HG03575 (cell line): Measurements from ENCODE around the gene AGFG2.
"Not testable (repeated sequence)": the region's sequence is repeated elsewhere in the genome, so short reads cannot be mapped to it uniquely, and the experiment has no call there.

Experiments
- ATAC-seq: cut with Tn5 transposase; IDR thresholded peaks from one replicate; pipeline ENCODE4 v1.9.1; 2021; ENCODE audit not compliant: unreplicated experiment, insufficient number of reproducible peaks, low FRiP score; ENCODE audit errors: extremely low read depth

The AGFG2 gene

GRCh38 chr7:100545360-100546128 is 6.5 kb downstream of the AGFG2 start:
- ATAC-seq: no peak

DNA sequence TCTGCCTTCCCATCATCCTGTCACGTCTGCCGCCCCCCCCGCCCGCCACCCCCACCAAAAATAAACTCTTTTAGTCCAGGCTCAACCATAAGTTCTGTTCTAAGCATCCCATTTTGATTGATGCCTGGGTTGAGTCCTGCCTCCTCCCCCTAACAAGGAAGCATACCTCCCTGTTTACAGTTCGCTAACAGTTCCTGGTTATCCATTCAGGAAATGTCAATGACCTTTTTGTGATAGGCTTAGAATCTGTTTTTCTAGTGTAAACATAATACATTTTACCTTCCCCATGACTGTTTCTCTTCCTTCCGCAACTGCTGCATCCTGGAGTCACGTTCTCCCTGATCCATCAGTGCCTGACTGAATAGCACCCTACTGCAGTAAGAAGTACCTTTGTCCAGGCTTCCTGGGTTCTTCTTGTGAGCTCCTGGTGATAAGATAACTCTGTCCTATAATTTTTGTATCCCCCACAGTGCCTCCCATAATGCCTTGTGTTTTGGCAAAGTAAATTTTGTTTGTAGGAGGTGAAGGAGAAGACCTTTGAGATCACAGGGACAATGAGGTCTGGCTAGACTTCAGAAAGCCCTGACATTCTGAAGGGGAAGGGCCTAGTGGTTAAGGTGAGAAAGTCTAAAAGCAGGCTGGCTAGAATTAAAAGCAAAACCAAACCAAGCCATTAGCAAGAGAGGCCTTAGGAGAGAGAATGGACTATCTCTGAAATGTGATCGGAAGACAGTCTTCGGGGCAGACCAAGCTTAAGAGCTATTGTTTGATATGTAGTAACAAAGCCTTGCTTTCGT is 7.3 kb downstream of the AGFG2 start:
- no peak for ATAC-seq

DNA sequence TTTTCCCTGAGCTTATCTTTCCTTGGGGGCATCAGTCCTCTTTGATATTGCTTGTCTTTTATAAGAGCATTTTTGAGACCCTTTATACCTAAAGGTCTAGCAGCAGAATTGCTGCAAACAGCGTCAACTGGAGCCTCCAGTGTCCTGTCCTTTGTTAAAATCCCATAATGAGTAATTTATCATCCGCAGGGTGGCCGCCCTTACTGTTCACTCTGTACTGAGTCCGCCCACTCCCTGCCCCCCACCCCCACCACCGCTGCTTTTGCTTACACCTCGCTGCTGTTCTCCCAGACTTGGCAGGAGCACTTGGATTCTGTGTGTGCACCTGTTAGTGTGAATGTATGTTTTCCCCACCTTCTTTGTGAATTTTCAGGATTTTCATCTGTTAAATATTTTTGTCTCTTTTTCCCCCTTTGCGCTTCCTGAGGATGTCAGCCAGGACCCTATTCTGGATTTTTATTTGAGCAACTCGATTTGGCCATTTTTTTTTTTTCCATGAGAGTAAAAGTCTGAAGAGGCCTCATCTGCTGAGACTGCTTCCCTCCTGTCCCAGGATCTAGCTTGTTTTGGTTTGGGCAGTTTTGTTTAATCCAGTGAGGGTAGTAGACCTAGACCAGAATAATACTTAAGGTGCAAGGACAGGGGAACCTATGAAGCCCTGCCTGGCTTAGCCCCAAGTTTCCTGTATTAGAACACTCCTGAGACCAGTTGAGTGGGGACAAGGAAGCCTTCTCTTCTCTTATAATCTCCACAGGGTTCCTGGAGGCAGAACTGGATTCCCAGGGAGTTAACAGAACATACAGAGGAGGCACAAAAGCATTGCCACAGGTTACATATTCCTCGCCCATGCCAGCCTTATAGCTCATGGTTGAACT is 8.2 kb downstream of the AGFG2 start:
- no peak for ATAC-seq

GRCh38 chr7:100547872-100548271 is 8.9 kb downstream of the AGFG2 start:
- ATAC-seq: no peak

DNA sequence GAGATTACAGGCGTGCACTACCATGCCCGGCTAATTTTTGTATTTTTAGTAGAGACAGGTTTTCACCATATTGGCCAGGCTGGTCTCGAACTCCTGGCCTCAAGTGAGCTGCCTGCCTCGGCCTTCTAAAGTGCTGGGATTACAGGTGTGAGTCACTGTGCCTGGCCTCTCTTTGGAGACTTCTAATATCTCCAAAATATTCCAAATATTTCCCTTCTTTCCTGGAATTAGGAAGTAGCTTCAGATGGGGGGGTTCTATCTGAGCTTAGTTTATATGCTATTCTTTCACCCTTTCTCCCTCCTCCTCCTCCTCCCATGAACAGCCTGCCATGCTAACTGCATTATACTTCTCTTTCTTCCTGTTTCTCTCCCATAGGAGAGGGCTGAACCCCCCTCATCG is 9.4 kb downstream of the AGFG2 start:
- ATAC-seq: not testable (repeated sequence)

- ATAC-seq: no peak
Observed at GRCh38 chr7:100552532-100552931, 13.5 kb downstream of the AGFG2 start.

DNA sequence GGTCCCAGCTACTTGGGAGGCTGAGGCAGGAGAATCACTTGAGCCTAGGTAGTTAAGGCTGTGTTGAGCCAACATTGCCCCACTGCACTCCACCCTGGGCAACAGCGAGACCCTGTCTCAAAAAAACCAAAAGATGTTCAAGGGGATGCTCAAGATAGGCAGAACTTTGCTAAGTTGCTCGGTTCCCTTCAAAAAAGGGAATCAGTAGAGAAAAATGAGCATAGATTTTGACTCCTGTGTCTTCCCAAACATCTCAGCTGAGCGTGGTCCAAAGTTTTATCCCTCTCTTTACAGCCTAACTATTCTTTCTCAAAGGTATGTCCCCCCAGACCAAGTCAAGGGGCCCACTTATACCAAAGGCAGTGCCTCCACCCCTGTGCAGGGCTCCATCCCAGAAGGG is 14.0 kb downstream of the AGFG2 start:
- ATAC-seq: no peak

- ATAC-seq: no peak
Observed at GRCh38 chr7:100555701-100556100, 16.7 kb downstream of the AGFG2 start.

- no peak for ATAC-seq
Observed at GRCh38 chr7:100556541-100556940, 17.5 kb downstream of the AGFG2 start.

DNA sequence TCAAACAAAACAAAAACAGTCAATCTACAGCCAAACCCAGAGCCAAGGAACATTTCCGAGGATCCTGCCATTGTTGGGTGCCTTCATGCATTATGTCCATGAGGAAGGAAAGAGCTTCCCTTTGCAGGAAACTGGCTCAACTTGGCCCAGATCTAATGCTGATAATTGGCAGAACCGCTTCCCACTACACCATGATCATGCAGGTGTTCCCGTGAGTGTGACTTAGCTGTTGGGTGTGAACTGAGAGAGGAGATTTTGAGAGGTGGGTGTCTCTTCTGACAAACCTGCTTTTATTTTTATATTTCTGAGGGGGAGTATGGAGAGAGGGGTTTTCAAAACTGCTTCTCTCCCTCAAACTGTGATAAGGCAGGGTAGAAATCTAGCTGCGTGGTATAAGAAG is 20.1 kb downstream of the AGFG2 start:
- no peak for ATAC-seq

DNA sequence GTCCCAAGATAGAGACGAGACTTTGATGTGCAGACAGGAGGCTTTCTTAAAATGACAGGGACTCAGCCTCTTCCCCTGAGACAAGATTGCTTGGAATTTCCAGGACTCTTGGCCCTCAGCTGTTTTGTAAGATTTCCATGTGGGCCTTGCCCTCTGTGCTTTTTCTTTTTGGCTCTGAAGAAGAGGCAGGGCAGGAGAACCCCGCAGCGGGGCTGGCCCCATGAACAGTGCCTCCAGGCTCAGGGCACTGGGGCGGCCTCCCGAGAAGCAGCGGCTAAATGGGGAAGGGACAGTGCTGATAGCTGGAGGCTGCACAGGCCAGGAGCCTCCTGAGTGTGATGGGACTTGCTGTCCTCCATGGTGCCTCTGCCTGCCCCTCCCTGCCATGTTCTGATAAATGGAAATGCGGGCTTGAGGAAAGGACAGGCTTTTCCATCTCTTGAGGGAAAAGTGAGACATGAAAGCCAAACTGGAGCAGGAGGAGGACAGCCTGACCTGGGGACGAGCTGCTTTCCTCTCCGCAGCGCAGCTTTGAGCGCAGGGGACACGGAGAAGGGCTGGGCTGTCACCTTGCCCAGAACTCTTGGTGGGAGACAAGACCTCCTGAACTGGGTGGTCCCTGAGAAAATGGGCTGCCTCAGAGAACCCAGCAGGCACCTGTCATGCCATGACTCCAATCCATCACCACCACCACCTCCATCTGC is 22.6 kb downstream of the AGFG2 start:
- ATAC-seq: no peak

GRCh38 chr7:100562195-100563099 is 23.4 kb downstream of the AGFG2 start:
- no peak for ATAC-seq

GRCh38 chr7:100563100-100563564 is 24.1 kb downstream of the AGFG2 start:
- no peak for ATAC-seq

- ATAC-seq: no peak
Observed at GRCh38 chr7:100563809-100564400, 24.9 kb downstream of the AGFG2 start.

DNA sequence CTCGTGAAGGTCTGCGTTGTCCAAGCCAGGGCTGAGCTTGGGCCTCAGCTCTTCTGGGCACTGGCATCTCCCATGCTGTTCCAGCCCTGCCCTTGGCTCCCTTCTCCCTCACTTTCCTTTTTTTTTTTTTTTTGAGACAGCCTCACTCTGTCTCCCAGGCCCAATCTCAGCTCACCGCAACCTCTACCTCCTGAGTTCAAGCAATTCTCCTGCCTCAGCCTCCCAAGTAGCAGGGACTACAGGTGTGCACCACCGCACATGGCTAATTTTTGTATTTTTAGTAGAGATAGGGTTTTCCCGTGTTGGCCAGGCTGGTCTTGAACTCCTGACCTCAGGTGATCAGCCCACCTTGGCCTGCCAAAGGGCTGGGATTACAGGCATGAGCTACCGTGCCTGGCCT is 25.4 kb downstream of the AGFG2 start:
- not testable (repeated sequence) for ATAC-seq

- no peak for ATAC-seq
Observed at GRCh38 chr7:100565133-100565571, 26.1 kb downstream of the AGFG2 start.

DNA sequence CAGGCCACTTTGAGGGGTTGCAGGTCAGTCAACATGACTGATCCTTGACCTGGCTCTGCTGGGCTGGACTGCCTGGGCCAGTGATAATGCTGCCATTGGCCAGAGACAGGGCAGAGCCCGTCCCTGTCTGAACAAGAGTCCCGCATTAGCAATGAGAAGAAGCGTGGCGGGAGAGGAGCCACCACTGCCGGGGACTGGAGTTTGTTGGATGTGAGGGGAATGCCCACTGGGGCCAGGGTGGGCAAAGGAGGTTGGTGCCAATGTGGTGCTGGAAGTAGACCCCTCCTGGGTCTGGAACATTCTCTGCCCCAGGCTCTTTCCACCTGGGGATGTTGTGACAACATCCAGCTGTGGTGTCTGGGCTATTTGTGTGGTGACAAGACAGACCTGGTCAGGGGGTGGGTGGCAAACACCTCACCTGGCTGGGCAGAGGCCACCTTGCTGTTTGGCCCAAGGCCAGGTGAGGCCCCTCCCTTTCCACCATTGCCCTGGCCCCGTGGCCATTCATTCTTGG is 27.1 kb downstream of the AGFG2 start:
- ATAC-seq: no peak
